SU-DHL-6 (cell line): ENCODE measurements around the gene DUSP5.

Experiments
- H2AFZ ChIP-seq: fragments of 200-600 bp; sonication (generic); 2 replicates; pipeline ENCODE4 v1.6.1; 2014; ENCODE audit warnings: low read depth, mild to moderate bottlenecking, moderate library complexity, mixed read lengths, antibody characterized with exemption, low read length; ENCODE audit not compliant: severe bottlenecking
- H3F3A ChIP-seq: fragments of 200-600 bp; shearing (Covaris generic); 2 replicates; pipeline ENCODE4 v1.6.0; 2016; ENCODE audit warnings: antibody characterized with exemption, mild to moderate bottlenecking; ENCODE audit not compliant: insufficient read depth
- H3K27ac ChIP-seq: fragments of 200-600 bp; sonication (generic); 2 replicates; pipeline ENCODE4 v1.5.1; 2016; ENCODE audit warnings: low read depth, mild to moderate bottlenecking, low read length, moderate library complexity, mixed read lengths
- H3K27me3 ChIP-seq: fragments of 200-600 bp; sonication (generic), shearing (Covaris generic); 2 replicates; pipeline ENCODE4 v1.6.0; 2014; ENCODE audit warnings: mild to moderate bottlenecking, low read length
- H3K36me3 ChIP-seq: fragments of 200-600 bp; sonication (generic); 2 replicates; pipeline ENCODE4 v1.6.1; 2014; ENCODE audit warnings: mild to moderate bottlenecking, low read length, mixed read lengths
- H3K4me2 ChIP-seq: fragments of 300-600, 200-600 bp; shearing (Covaris generic), sonication (generic); 2 replicates; pipeline ENCODE4 v1.6.0; 2014; ENCODE audit warnings: low read length, low read depth, mild to moderate bottlenecking; ENCODE audit not compliant: poor library complexity, severe bottlenecking
- H3K4me3 ChIP-seq: fragments of 200-600 bp; sonication (generic); 2 replicates; pipeline ENCODE4 v1.5.1; 2014; ENCODE audit warnings: antibody characterized with exemption, low read length, mild to moderate bottlenecking, mixed read lengths; ENCODE audit not compliant: insufficient read depth, poor library complexity, severe bottlenecking
- H3K79me2 ChIP-seq: fragments of 200-600 bp; sonication (generic); 2 replicates; pipeline ENCODE4 v1.6.1; 2014; ENCODE audit warnings: mild to moderate bottlenecking, low read length, moderate library complexity; ENCODE audit not compliant: insufficient read depth
- H3K9ac ChIP-seq: fragments of 200-600 bp; sonication (generic); 2 replicates; pipeline ENCODE4 v1.7.0; 2014; ENCODE audit warnings: mild to moderate bottlenecking, low read length
- H3K9me2 ChIP-seq: fragments of 200-600 bp; sonication (generic); replicated peaks from 2 replicates; pipeline ENCODE4 v1.6.1; 2014; ENCODE audit warnings: low read length; ENCODE audit not compliant: insufficient read depth
- H3K9me3 ChIP-seq: fragments of 200-600 bp; sonication (generic); 2 replicates; pipeline ENCODE4 v1.6.1; 2014; ENCODE audit warnings: low read length, mixed read lengths; ENCODE audit not compliant: insufficient read depth
- H4K20me1 ChIP-seq: fragments of 200-600 bp; sonication (generic); 2 replicates; pipeline ENCODE4 v1.6.1; 2014; ENCODE audit warnings: low read depth, mild to moderate bottlenecking, antibody characterized with exemption, low read length, moderate library complexity, mixed read lengths
- CTCF ChIP-seq: fragments of 200-600 bp; sonication (generic); IDR thresholded peaks from one replicate; pipeline ENCODE4 v1.5.1; 2017; ENCODE audit warnings: antibody characterized with exemption, mild to moderate bottlenecking, low read length, moderate library complexity; ENCODE audit not compliant: insufficient read depth, poor library complexity, severe bottlenecking
- EZH2phosphoT487 ChIP-seq: fragments of 200-600 bp; sonication (generic), shearing (Covaris generic); conservative IDR thresholded peaks from 2 replicates; pipeline ENCODE4 v1.6.1; 2018; ENCODE audit warnings: mild to moderate bottlenecking, antibody characterized with exemption, low read length, moderate library complexity, mixed read lengths

DUSP5 gene

GRCh38 chr10:110540031-110540430, 42.3 kb downstream of the DUSP5 start:
- Histone ChIP-seq H3K4me3 (no peak overlapping the region), H3K9ac (no peak overlapping the region), H3K27ac (no peak overlapping the region), H3K9me2 (no peaks in the 10 kb centered on the region), H2AFZ (no peak overlapping the region), H3F3A (no peaks in the 10 kb centered on the region), H3K27me3 (no peaks in the 10 kb centered on the region), H4K20me1 (no peaks in the 10 kb centered on the region), H3K4me2 (no peak overlapping the region), H3K36me3 (no peaks in the 10 kb centered on the region), H3K9me3 (no peaks in the 10 kb centered on the region), H3K79me2 (no peaks in the 10 kb centered on the region)
- TF ChIP-seq CTCF (no peak), EZH2phosphoT487 (no peak)

- Histone ChIP-seq H3K27me3 (no peaks in the 10 kb centered on the region), H4K20me1 (no peaks in the 10 kb centered on the region), H3K9me3 (no peaks in the 10 kb centered on the region), H3F3A (no peaks in the 10 kb centered on the region), H3K9ac (no peak overlapping the region), H3K4me3 (no peak overlapping the region), H3K79me2 (no peaks in the 10 kb centered on the region), H3K27ac (no peak overlapping the region), H3K9me2 (no peaks in the 10 kb centered on the region), H2AFZ (no peak overlapping the region), H3K36me3 (no peaks in the 10 kb centered on the region), H3K4me2 (no peak overlapping the region)
- TF ChIP-seq CTCF, result no peak
- no peak for TF ChIP-seq EZH2phosphoT487
Observed at GRCh38 chr10:110544958-110545537, 47.3 kb downstream of the DUSP5 start.

- Histone ChIP-seq H3K27me3 (no peaks in the 10 kb centered on the region), H3K9ac (no peak overlapping the region), H3K36me3 (no peaks in the 10 kb centered on the region), H3K4me3 (no peak overlapping the region), H3K9me2 (no peaks in the 10 kb centered on the region), H3K4me2 (no peak overlapping the region), H3K9me3 (no peaks in the 10 kb centered on the region), H3F3A (no peaks in the 10 kb centered on the region), H2AFZ (no peak overlapping the region), H3K79me2 (no peaks in the 10 kb centered on the region), H3K27ac (no peak overlapping the region), H4K20me1 (no peaks in the 10 kb centered on the region)
- TF ChIP-seq CTCF, result no peak
- TF ChIP-seq EZH2phosphoT487, result no peak
Observed at GRCh38 chr10:110546077-110546476, 48.4 kb downstream of the DUSP5 start.
